IPS-18c (cell line): ENCODE data around the gene PDCD1LG2.

Experiments
- H3K4me3 ChIP-seq: 2 replicates; pipeline ENCODE4 v1.7.0; 2013; ENCODE audit warnings: low read depth, mild to moderate bottlenecking, low read length, moderate library complexity; ENCODE audit not compliant: insufficient read depth
- H3K9me3 ChIP-seq: one replicate; pipeline ENCODE4 v1.6.1; 2013; ENCODE audit warnings: mild to moderate bottlenecking, low read length, moderate library complexity; ENCODE audit not compliant: control insufficient read depth, insufficient read depth

Gene PDCD1LG2

DNA sequence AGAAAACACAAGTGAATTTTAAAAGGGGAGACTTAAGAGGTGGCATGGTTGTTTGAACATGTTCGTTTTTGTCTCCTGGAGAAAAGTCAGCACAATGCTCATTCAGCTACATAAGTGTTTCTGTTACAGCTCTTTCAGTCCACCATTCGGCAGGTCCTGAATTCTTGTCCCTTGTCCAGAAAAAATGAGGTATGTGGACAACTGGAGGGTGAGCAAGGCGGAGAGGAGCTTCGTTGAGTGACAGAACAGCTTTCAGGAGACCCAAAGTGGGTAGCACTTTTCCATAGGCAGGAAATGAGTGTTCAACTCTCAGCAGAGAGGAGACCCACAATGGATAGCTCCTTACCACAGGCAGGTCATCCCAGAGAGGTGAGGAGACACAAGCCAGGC is 4.9 kb downstream of the PDCD1LG2 start:
- no peak overlapping the region for H3K4me3 ChIP-seq

DNA sequence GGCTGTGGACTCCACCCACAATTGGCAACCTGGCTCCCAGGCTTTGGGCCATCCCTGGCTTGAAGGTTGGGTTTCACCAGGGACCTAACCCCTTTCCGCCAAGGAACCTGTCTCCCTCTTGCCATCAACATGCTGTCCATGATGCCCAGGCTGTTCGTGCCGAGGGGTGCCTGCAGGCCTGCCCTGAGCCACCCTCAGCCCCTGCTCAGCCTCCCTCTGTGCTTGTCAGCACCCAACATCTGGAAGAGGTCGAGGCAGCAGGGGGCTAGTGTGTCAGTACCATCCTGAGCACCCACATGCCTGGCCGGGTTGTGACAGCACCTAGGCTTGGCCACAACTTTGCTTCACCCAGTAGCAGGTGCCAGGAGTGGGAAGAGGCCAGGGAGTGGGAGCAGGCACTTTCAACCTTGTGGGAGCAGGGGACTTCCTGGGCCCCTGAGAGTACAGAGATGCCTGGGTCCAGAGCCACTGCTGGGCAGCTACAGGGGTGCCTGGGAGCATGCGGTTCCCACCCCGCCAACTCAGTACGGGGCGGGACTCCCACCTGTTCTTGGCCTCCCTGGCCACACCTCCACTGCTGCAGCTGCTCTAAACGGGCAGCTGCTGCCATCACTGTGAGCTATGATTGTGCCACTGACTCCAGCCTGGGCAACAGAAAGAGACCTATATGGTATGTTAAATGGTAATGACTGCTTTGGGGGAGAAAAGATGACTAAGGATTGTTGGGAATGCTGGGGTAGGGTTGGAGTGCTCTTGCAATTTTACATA is 6.3 kb downstream of the PDCD1LG2 start:
- H3K4me3 ChIP-seq = no peak overlapping the region
- H3K9me3 ChIP-seq = no peaks in the 10 kb centered on the region

More for the DNA sequence above, 4.9 kb downstream of the PDCD1LG2 start:
- H3K9me3 ChIP-seq = no peaks in the 10 kb centered on the region

DNA sequence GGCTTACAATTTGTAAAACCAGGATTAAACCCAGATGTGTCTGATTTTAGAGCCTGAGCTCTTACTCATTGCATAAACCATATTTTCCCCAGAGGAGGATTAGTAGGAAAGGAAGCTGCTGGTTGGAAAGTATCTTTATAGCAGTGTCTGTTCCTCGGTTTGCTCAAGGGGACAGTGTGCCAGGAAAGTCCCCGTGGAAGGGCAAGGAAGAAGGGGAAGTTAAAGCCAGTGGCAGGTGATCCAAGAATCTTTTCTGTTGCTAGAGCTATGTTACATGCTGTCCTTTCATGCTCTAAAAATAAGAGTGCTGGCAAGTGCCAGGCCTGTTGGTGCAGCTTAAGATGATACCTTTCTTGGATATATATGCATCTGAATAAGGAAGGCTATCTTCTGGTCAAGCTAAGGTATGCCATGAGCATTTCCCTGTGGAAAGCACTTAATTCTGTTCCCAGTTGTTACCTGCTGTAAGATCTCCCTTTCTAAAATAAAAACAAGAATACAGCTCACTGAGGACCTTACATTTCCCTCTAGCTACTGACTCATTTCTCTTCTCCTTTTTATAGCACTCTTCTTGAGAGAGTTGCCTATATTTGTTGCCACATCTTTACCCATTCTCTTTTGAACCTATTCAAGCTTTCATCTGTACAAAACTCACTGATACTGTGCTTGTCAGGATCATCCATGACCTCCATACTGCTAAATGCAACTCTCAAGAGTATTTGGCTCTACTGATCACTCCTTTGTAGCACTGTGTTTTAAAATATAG is 8.0 kb downstream of the PDCD1LG2 start:
- no peak overlapping the region for H3K4me3 ChIP-seq
- H3K9me3 ChIP-seq = no peaks in the 10 kb centered on the region

DNA sequence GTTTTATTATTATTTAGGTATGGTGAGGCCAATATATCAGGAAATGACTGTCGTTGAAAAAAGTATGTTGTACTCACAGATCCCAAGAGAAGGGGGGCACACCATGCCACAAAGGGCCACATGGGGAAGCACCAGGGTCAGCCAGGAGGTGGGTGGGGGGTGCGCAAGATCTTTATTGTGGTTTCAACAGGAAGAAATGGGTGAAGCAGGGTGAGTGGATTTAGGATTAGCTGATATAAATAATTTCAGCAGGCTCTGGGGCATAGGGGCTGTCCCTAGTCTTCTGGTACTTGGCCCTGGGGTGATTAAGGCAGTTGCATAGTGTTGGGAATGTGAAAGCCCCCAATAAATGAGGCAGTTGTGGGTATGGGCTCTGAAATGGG is 8.6 kb downstream of the PDCD1LG2 start:
- no peaks in the 10 kb centered on the region for H3K9me3 ChIP-seq
- H3K4me3 ChIP-seq = 0 out of 2 replicates have a peak overlapping the region, but pooled peaks have one; percentile 12

DNA sequence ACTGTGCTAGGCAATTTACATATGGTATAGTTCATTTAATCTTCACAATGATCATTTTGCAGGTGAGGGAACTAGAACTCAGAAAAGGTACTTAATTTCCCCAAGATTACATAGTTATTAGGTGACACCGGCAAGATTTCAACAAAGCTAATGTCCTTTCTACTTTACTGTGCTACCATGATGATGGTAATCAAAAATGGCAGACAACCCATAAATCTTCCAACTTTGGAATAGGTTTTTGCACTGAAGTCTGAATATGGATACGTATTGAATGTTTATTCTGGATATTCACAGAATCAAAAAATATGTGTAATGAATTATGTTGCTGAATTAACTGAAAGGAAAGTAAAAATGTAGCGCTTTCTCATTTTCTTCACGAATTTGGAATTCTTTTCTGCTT is 13.8 kb downstream of the PDCD1LG2 start:
- H3K9me3 ChIP-seq = no peaks in the 10 kb centered on the region
- no peak overlapping the region for H3K4me3 ChIP-seq

DNA sequence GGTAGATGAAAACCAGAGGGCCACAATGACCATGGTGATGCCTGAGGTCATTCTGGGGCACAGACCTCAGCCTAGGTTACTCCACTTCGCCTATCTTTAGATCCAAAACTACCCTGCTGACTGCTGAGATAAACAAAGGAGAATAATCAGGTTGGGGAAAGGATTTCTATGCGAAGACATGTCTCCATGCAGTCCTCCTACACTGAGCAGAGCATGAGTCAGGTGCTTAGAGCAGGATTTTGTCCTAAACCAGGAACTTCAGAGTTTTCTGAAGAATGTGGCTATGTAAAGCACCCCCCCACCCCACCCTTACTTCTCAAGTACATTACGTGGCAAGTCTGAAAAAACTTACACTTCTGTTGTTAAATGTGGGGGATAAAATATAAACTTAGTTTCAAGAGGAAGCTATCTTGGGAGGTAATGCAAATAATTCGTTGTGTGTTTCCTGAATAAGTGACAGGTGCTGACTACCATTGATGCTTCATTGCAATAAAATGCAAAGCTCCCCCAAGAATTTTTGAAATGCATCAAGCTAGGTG is 19.4 kb downstream of the PDCD1LG2 start:
- no peak overlapping the region for H3K4me3 ChIP-seq
- no peaks in the 10 kb centered on the region for H3K9me3 ChIP-seq

DNA sequence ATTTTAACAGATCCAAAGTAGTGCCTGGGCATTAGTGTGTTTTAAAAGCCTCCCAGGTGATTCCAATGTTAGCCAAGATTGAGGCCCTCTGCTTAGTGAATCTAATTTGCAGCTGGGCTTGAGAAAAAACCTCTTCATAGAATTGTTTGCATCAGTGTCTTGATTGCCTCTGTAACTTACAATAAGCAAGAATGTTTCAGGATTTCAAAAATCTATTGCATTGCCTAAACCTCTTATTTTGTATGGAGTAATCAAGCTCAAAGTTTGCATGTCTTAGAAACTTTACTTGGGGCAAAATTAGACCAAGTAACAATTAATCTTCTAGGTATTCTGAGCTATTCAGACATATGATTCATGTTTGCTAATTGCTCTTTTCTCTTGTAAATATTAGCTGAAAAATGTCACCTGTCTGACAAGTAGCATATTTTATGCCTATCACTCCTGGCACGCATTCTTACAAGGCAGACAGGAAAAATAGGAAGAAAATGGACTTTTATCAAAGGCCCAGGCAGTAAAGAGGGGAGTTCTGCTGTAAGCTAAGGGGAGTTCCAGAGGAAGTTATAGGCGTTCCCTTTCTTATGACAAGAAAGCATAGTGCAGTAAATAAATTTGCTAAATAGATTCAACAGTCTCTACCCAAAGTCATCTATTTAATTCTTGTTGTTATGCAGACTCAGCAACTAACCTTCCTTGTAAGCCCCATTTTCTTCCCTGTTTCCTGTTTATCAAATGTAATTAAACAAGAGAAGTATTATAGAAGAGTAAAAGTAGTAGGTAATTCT is 21.0 kb downstream of the PDCD1LG2 start:
- H3K9me3 ChIP-seq = no peaks in the 10 kb centered on the region
- no peak overlapping the region for H3K4me3 ChIP-seq

DNA sequence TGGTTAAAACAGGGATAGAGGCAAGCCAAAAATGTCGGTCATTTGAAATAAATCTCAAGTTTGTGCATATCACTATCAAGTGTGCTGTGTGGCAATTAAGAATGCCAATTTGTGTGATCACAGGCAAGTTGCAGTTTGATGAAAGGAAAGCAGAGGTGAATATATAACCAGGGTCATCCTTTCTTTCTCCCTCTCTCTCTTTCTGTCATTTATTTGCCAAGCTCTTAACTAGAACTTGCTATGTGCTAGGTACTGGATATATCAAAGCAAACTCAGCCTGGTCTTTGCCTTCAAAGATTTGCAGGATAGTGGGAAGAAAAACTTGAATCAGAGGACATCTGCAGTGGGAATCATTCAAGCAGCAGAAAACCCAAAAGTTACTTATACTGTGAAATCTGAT is 22.0 kb downstream of the PDCD1LG2 start:
- no peak overlapping the region for H3K4me3 ChIP-seq
- H3K9me3 ChIP-seq = no peaks in the 10 kb centered on the region

DNA sequence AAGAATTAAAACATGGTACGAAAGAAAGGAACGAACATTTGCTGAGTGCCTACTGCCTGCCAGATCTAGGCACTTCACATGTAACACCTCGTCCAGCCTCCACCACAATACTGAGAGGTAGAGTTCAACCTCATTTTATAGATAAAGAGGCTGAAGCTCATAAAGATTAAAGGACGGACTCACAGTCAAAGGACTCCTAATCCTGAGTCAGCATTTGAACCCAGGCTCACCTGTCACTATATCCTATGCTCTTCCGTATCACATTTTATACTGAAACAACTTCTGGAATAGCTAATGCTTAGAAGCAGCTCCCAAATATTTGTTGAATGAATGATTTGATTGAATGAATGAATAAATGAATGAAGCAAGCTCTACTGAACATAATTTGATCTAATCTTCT is 22.5 kb downstream of the PDCD1LG2 start:
- H3K4me3 ChIP-seq = no peak overlapping the region
- H3K9me3 ChIP-seq = no peaks in the 10 kb centered on the region

DNA sequence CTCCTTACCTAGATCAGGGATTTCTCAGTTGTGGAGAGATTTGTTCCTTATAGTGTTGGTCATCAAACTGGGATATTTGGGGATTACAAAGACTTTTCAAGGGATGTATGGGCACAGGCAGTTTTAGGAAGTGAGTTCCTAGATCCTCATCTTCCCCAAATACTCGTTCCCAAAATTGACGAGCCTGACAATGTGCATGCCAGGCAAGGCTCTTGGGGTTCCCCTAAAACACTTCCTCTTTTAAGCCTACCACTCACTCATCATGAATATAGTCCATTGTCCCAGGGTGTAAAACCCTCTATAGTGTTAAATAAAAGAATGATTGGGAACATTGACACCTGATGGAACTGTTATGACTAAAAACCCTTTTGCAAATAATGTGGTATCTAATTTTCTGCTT is 26.4 kb downstream of the PDCD1LG2 start:
- Histone ChIP-seq H3K4me3 (no peak overlapping the region), H3K9me3 (no peaks in the 10 kb centered on the region)

DNA sequence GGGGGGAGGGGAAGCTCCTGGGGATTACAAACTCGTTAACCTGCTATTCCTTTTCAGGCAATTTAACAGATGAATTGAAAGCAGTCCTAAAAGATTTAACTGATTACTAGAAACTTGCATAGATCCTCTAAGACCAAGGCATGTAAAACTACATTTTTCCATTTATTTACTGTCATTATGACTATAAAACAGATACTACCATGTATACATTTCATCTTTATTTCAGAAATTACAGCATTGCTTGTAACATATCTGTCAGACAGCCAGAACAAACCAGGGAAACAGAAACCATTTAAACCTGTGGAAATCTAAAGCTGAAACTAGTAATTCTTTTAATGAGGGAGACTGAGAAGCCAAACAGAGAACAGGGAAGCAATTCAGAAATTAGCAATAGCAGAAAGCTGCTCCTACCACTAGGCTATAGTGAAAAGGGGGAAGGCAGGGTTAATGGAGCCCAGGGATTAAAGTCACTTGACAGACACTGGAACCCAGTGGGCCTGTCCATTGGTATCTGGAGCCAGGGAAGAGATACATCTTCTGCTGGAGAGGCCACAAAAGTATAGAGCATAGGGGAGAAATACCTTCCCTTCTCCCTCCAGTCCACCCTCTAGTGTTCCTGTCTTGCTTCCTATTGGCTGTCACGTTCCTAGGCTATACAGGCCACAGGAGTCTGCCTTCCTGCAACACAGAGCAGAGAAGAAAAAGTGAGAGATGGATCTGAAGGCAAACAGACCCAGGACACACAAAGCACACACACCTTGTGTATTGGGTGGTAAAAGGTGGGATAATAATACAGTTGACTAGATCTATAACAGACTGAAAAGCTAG is 33.8 kb downstream of the PDCD1LG2 start:
- no peaks in the 10 kb centered on the region for H3K9me3 ChIP-seq
- H3K4me3 ChIP-seq = no peak overlapping the region

DNA sequence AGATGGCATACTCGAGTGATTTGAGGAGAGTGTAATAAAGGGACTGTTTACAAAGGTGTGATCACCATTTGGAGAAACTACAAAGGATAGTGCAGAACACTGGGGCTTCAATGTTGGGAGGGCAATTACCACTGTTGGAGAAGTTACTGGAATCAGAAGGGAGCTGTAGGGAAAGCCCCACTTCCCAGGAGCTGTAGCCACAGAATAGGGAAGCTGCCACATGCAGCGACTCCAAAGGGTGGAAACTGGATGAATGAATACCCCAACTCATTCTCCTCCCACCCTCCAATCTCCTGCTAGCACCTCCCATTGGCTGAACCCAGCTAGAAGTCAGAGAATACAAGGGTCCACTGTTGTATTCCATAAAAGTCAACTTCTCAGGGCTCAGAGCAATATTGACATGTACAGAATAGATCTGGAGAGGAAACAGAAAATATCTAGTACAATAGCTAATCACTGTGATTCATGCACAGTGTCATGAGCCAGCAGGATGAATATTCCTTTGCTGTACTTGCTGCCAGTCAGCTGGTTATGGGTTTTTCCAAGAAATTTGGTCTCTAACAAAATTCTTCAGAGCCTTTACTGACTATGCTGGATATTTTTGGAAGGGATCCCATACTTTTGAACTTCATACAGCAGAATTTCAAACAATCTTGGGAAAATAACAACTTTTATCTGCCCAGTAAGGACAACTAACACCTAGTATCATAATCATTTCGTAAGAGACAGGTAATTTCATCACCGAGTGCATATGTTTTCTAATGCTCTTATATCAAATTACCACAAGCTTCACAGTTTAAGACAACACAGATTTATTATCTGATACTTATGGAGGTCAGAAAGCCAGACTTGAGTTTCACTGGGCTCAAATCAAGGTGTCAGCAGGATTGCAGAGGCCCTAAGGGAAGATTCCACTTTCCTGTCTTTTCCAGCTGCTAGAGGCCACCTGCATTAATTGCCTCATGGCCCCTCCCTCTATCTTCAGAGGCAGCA is 39.6 kb downstream of the PDCD1LG2 start:
- Histone ChIP-seq H3K9me3 (no peaks in the 10 kb centered on the region), H3K4me3 (no peak overlapping the region)

DNA sequence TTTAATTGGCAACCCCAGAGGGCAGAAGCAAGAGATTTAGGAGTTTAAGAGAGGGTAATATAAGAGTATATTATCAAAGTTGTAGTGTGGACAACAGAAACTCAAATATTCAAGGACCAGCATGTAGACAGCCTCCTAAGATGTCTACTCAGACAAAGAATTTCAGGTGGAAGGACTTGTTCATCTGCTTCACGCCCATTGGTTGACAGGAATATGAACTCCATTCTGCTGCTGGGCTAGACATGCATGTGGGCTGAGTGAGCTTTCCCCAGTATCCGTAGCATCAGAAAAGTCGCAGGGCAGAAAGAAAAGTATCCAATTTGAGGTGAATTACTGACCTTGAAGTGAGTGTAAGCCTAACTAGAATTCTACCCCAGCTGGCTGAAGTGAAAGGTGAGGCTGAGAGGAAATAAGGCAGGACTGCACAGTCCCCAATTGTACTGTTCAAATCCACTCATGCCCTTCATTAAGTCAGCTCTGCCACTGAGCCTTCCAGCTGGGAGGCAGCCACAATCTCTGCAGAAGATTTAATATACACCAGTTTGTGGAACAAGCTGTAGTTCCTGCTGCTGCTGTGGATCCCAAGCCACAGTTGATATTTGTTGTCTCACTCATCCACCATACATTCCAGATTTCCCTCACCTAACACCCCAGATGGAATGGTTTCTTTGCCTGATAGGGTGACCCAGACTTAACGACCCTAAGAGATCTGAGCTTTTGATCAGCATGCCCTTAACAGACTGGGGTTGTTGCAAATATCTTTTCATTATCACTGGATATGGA is 41.2 kb downstream of the PDCD1LG2 start:
- H3K9me3 ChIP-seq = no peaks in the 10 kb centered on the region
- H3K4me3 ChIP-seq = no peak overlapping the region

DNA sequence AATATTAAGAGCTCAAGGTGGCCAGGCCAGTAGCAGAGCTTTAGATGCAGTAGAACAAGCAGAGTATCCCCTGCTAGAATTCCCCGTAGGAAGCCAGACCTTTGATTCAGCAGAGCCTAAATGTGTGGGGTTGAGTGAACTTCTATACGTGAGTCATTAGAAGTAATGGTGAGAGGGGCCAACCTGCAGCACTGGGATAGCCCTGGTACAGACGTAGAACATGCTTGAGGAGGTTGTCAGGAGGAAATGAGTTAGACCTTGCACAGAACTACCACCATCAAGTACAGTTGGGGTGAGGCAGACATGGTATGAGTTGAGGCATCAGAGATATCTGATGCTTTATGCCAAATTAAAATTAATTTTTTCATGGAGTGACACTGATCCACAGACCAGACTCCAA is 42.0 kb downstream of the PDCD1LG2 start:
- no peaks in the 10 kb centered on the region for H3K9me3 ChIP-seq
- no peak overlapping the region for H3K4me3 ChIP-seq

DNA sequence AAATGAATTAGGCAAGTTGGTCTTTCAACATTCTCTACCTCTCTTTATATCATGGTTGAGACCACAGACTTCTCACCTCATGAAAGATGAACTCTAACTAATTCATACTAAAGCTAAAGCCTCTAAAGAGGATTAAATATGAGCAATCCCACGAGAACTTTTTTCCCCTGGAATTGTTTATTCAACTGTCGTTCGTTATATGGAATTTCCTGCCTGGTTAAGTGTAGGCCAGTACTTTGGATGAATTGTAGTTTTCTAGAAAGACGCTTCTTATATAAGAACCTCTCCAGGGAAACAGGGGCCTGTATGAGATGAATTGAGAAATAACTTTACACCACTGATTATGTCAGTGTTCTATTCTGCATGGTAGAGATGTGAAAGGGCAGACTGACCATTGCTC is 42.9 kb downstream of the PDCD1LG2 start:
- no peak overlapping the region for H3K4me3 ChIP-seq
- H3K9me3 ChIP-seq = no peaks in the 10 kb centered on the region
